NCI-H2029 treated with DMSO at 0.1 percent for 48 hours (cell line): ENCODE results near the gene PRR14L.
"Not testable (repeated sequence)": the region's sequence is repeated elsewhere in the genome, so short reads cannot be mapped to it uniquely, and the experiment has no call there.

Experiments used
- DNase-seq: peaks from one replicate; lab custom pipeline; 2025; lab: John Stamatoyannopoulos, UW

The PRR14L gene

GRCh38 chr22:31749636-31750364, at the start of gene PRR14L:
Gene PRR14L (minus strand): TSS chr22:31750132. CDS start chr22:31738860, 11,272 bp downstream.
- DNase-seq = peak; percentile 67

GRCh38 chr22:31799358-31799757, 49.4 kb upstream of the PRR14L start:
- DNase-seq = not testable (repeated sequence)

GRCh38 chr22:31790240-31790639, 40.3 kb upstream of the PRR14L start:
- peak; percentile 10 for DNase-seq

- DNase-seq = no peak
These were observed 39.9 kb upstream of the PRR14L start for GRCh38 chr22:31789803-31790202.

- no peak for DNase-seq
These were observed 26.3 kb upstream of the PRR14L start for GRCh38 chr22:31776231-31776630.

- DNase-seq = no peak
These were observed 23.5 kb upstream of the PRR14L start for GRCh38 chr22:31773416-31773815.

GRCh38 chr22:31768422-31769059, 18.6 kb upstream of the PRR14L start:
- no peak for DNase-seq

GRCh38 chr22:31764785-31765184, 14.9 kb upstream of the PRR14L start:
- no peak for DNase-seq

- not testable (repeated sequence) for DNase-seq
These were observed 8.9 kb upstream of the PRR14L start for GRCh38 chr22:31758860-31759259.

- no peak for DNase-seq
These were observed 7.3 kb upstream of the PRR14L start for GRCh38 chr22:31757265-31757664.

GRCh38 chr22:31754813-31755212, 4.9 kb upstream of the PRR14L start:
- DNase-seq = no peak

- peak; percentile 75 for DNase-seq
These were observed 3.9 kb upstream of the PRR14L start, which contains the start of gene DEPDC5 for GRCh38 chr22:31753634-31754501. Gene DEPDC5 (plus strand): TSS chr22:31754019. CDS start chr22:31754922, 903 bp downstream.

- peak; percentile 20 for DNase-seq
These were observed 3.2 kb upstream of the PRR14L start for GRCh38 chr22:31753005-31753633.

GRCh38 chr22:31752096-31752847, 2.3 kb upstream of the PRR14L start:
- no peak for DNase-seq

GRCh38 chr22:31750365-31751284, 693 bp upstream of the PRR14L start:
- DNase-seq = no peak

GRCh38 chr22:31748490-31748889, 1.4 kb downstream of the PRR14L start:
- no peak for DNase-seq

GRCh38 chr22:31747441-31747840, 2.5 kb downstream of the PRR14L start:
- no peak for DNase-seq

- no peak for DNase-seq
These were observed 6.1 kb downstream of the PRR14L start for GRCh38 chr22:31743871-31744270.

- no peak for DNase-seq
These were observed 7.2 kb downstream of the PRR14L start for GRCh38 chr22:31742682-31743081.

- no peak for DNase-seq
These were observed 7.8 kb downstream of the PRR14L start for GRCh38 chr22:31742115-31742514.
